GM11168 (cell line): Measurements from ENCODE around the gene DHRS3.

ENCODE experiments used
- in situ Hi-C: fragments of 300-500 bp; cut with MboI; formaldehyde crosslinking; loops from one replicate; pipeline ENCODE4 v1.12.0; 2022; ENCODE audit warnings: low sequenced_read_pairs; ENCODE audit not compliant: unreplicated experiment

DHRS3 gene

GRCh38 chr1:12618965-12619791 lies 1.2 kb upstream of the DHRS3 start:
- in situ Hi-C loops = loop anchor here (10.0 to 25.0 kb wide), 3 partner anchors 207 to 507 kb away; no protein-coding TSS in a partner anchor

- in situ Hi-C loops = loop anchor here (10.0 to 25.0 kb wide), 3 partner anchors 206 to 506 kb away; no protein-coding TSS in a partner anchor
Measured at GRCh38 chr1:12618661-12618964, 603 bp upstream of the DHRS3 start.

- in situ Hi-C loops = loop anchor here (10.0 to 25.0 kb wide), 3 partner anchors 205 to 505 kb away; no protein-coding TSS in a partner anchor
Measured at GRCh38 chr1:12617511-12617900, 504 bp downstream of the DHRS3 start.

GRCh38 chr1:12616709-12617373 lies 1.2 kb downstream of the DHRS3 start:
- in situ Hi-C loops = loop anchor here (10.0 to 25.0 kb wide), 3 partner anchors 205 to 505 kb away; no protein-coding TSS in a partner anchor

GRCh38 chr1:12615865-12616708 lies 1.9 kb downstream of the DHRS3 start:
- in situ Hi-C loops = loop anchor here (10.0 to 25.0 kb wide), 3 partner anchors 204 to 504 kb away; no protein-coding TSS in a partner anchor

- in situ Hi-C loops = loop anchor here (10.0 to 25.0 kb wide), 3 partner anchors 203 to 503 kb away; no protein-coding TSS in a partner anchor
Measured at GRCh38 chr1:12615159-12615864, 2.7 kb downstream of the DHRS3 start.

- in situ Hi-C loops = loop anchor here (10.0 to 25.0 kb wide), 3 partner anchors 202 to 502 kb away; no protein-coding TSS in a partner anchor
Measured at GRCh38 chr1:12614402-12615158, 3.4 kb downstream of the DHRS3 start.

- in situ Hi-C loops = loop anchor here (10.0 to 25.0 kb wide), 3 partner anchors 201 to 501 kb away; no protein-coding TSS in a partner anchor
Measured at GRCh38 chr1:12613180-12613579, 4.8 kb downstream of the DHRS3 start.

GRCh38 chr1:12610941-12611340 lies 7.1 kb downstream of the DHRS3 start:
- in situ Hi-C loops = loop anchor here (10.0 to 25.0 kb wide), 3 partner anchors 199 to 499 kb away; no protein-coding TSS in a partner anchor

GRCh38 chr1:12610305-12610935 lies 7.6 kb downstream of the DHRS3 start:
- in situ Hi-C loops = loop anchor here (10.0 to 25.0 kb wide), 3 partner anchors 198 to 498 kb away; no protein-coding TSS in a partner anchor

GRCh38 chr1:12609469-12610003 lies 8.5 kb downstream of the DHRS3 start:
- in situ Hi-C loops = loop anchor here (10.0 to 25.0 kb wide), 3 partner anchors 197 to 497 kb away; no protein-coding TSS in a partner anchor

- in situ Hi-C loops = loop anchor here (25.0 kb wide), 2 partner anchors 196 to 496 kb away; no protein-coding TSS in a partner anchor
Measured at GRCh38 chr1:12608311-12608957, 9.6 kb downstream of the DHRS3 start.

- in situ Hi-C loops = loop anchor here (25.0 kb wide), 2 partner anchors 195 to 495 kb away; no protein-coding TSS in a partner anchor
Measured at GRCh38 chr1:12607263-12607662, 10.7 kb downstream of the DHRS3 start.

- in situ Hi-C loops = loop anchor here (25.0 kb wide), 2 partner anchors 193 to 493 kb away; no protein-coding TSS in a partner anchor
Measured at GRCh38 chr1:12604986-12605385, 13.0 kb downstream of the DHRS3 start.

GRCh38 chr1:12604114-12604874 lies 13.7 kb downstream of the DHRS3 start:
- in situ Hi-C loops = loop anchor here (25.0 kb wide), 2 partner anchors 192 to 492 kb away; no protein-coding TSS in a partner anchor

GRCh38 chr1:12603224-12603623 lies 14.8 kb downstream of the DHRS3 start:
- in situ Hi-C loops = loop anchor here (25.0 kb wide), 2 partner anchors 191 to 491 kb away; no protein-coding TSS in a partner anchor
